ENCODE data around the gene STARD13. TPM values are rescaled to one million over a fixed set of nuclear protein-coding genes. Genes with fewer than 3 reads are reported as not detected.

The STARD13 gene
- total RNA-seq, 1 experiment from 2014 or later, result 11.3 TPM

DNA sequence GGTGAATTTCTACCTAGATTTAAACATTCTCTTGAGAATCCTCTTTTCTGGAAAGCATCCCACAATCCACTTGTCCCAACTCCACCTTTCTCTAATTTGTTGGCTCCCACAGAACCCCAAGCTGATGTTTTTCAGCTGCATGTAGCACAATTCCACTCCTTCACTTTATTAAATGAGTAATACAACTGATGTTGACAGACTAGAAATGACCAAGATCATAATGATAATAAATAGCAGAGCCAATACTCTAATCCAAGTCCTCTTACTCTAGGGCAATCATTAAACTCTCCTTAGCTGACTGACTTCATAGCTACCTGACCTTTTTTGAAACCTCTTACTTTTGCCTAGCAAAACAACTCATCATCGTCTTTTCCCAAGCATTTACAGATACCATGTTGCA lies 27.9 kb upstream of the STARD13 start:
- DNase-seq, result no peak
- H3K4me3 Mint-ChIP-seq (ENCODE audit: low read depth, unreplicated experiment), result no peak overlapping the region
- intact Hi-C loops (cut with micrococcal nuclease; ENCODE audit: unreplicated experiment), result no loop called here
- CTCF ChIA-PET, result no interaction called here
- H3K27me3 Mint-ChIP-seq (ENCODE audit: unreplicated experiment), result no peaks in the 10 kb centered on the region
- peaks cover 2% of the 10 kb centered on the region for H3K9me3 Mint-ChIP-seq (ENCODE audit: low read depth, unreplicated experiment)
- H3K4me1 Mint-ChIP-seq (ENCODE audit: low read depth, unreplicated experiment), result no peaks in the 10 kb centered on the region
- BruUV-seq (replicated peaks), result no TSS peak
- no peaks in the 10 kb centered on the region for H3K36me3 Mint-ChIP-seq (ENCODE audit: insufficient read depth, unreplicated experiment)
- TF ChIP-seq, protein P1, sequence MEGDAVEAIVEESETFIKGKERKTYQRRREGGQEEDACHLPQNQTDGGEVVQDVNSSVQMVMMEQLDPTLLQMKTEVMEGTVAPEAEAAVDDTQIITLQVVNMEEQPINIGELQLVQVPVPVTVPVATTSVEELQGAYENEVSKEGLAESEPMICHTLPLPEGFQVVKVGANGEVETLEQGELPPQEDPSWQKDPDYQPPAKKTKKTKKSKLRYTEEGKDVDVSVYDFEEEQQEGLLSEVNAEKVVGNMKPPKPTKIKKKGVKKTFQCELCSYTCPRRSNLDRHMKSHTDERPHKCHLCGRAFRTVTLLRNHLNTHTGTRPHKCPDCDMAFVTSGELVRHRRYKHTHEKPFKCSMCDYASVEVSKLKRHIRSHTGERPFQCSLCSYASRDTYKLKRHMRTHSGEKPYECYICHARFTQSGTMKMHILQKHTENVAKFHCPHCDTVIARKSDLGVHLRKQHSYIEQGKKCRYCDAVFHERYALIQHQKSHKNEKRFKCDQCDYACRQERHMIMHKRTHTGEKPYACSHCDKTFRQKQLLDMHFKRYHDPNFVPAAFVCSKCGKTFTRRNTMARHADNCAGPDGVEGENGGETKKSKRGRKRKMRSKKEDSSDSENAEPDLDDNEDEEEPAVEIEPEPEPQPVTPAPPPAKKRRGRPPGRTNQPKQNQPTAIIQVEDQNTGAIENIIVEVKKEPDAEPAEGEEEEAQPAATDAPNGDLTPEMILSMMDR (IDR thresholded peaks at IDR 0.05; ENCODE audit: unreplicated experiment), result no peak
- H3K27ac Mint-ChIP-seq (ENCODE audit: unreplicated experiment), result no peak overlapping the region

DNA sequence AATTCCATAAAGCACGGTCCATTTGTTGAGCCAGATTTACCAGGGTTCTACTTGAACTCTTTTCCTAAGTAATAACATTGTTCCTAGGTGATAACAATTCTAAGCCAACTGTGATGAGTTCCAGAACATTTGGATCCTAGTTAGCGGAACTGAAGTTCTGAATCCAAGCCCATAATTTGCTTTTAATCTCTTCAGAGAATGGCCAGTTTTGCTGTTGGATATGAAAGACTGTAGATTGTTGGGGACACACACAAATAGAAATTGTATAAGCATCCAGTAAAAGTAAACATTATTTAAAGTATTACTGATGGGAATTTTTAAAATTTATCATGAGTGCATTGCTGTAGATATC lies 27.3 kb upstream of the STARD13 start:
- intact Hi-C loops (cut with micrococcal nuclease; ENCODE audit: unreplicated experiment), result no loop called here
- no peak for DNase-seq
- H3K4me3 Mint-ChIP-seq (ENCODE audit: low read depth, unreplicated experiment), result no peak overlapping the region
- no TSS peak for BruUV-seq (replicated peaks)
- CTCF ChIA-PET, result no interaction called here
- H3K27me3 Mint-ChIP-seq (ENCODE audit: unreplicated experiment), result no peaks in the 10 kb centered on the region
- peaks cover 2% of the 10 kb centered on the region for H3K9me3 Mint-ChIP-seq (ENCODE audit: low read depth, unreplicated experiment)
- TF ChIP-seq, protein P1 (IDR thresholded peaks at IDR 0.05; ENCODE audit: unreplicated experiment), result no peak
- H3K36me3 Mint-ChIP-seq (ENCODE audit: insufficient read depth, unreplicated experiment), result no peaks in the 10 kb centered on the region
- H3K27ac Mint-ChIP-seq (ENCODE audit: unreplicated experiment), result no peak overlapping the region
- H3K4me1 Mint-ChIP-seq (ENCODE audit: low read depth, unreplicated experiment), result no peaks in the 10 kb centered on the region

DNA sequence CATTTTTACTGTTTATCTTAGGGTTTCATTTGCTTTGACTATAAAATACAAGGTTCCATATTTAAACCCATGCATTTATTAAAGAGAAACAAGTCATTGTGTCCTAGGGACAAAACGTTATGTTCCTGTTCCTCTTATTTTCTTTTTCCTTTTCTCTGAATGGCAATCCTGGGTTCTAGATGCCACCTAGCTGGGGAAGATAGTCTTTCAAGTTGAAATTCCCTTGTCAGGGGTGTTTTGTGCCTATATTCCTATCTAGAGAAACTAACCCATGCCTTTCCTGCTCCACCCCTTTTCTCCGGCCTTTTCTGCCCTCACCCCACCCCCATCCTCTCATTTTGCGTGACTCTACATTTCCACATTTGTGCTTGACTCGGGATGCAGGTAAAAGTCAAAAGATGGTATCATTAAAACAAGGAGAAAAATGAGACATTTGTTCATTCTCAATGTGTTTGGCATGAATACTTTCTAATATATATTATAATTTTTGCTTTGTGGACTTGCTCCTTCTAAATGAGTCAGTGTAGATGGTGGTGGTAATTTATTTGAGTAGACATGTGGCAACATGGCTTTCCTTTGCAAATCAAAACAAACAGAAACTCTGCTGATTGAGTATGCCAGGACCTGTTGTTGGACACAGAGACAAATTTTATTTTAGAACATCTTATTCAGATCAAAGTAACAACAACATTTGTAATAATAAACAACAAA lies 26.8 kb upstream of the STARD13 start:
- no peak overlapping the region for H3K27ac Mint-ChIP-seq (ENCODE audit: unreplicated experiment)
- no peaks in the 10 kb centered on the region for H3K36me3 Mint-ChIP-seq (ENCODE audit: insufficient read depth, unreplicated experiment)

DNA sequence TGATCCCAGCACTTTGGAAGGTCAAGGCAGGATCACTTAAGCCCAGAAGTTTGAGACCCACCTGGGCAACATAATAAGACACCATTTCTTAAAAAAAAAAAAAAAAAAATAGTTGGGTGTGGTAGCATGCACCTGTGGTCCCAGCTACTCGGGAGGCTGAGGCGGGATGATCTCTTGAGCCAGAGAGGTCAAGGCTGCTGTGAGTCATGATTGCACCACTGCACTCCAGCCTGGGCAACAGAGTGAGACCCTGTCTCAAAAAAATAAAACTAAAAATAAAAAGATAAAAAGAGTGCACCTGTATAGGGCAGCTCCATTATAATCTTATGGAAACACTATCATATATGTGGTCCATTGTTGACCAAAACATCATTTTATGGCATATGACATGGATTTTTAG lies 25.5 kb upstream of the STARD13 start:
- H3K9me3 Mint-ChIP-seq (ENCODE audit: low read depth, unreplicated experiment), result no peaks in the 10 kb centered on the region
- CTCF ChIA-PET, result no interaction called here
- TF ChIP-seq, protein P1 (IDR thresholded peaks at IDR 0.05; ENCODE audit: unreplicated experiment), result no peak
- no peak overlapping the region for H3K27ac Mint-ChIP-seq (ENCODE audit: unreplicated experiment)
- H3K36me3 Mint-ChIP-seq (ENCODE audit: insufficient read depth, unreplicated experiment), result no peaks in the 10 kb centered on the region
- intact Hi-C loops (cut with micrococcal nuclease; ENCODE audit: unreplicated experiment), result no loop called here
- no TSS peak for BruUV-seq (replicated peaks)
- H3K27me3 Mint-ChIP-seq (ENCODE audit: unreplicated experiment), result no peaks in the 10 kb centered on the region
- H3K4me3 Mint-ChIP-seq (ENCODE audit: low read depth, unreplicated experiment), result no peak overlapping the region
- no peaks in the 10 kb centered on the region for H3K4me1 Mint-ChIP-seq (ENCODE audit: low read depth, unreplicated experiment)
- DNase-seq, result no peak

More for the DNA sequence above, 26.8 kb upstream of the STARD13 start:
- no TSS peak for BruUV-seq (replicated peaks)
- intact Hi-C loops (cut with micrococcal nuclease; ENCODE audit: unreplicated experiment), result no loop called here
- CTCF ChIA-PET, result no interaction called here
- Mint-ChIP-seq H3K4me3 (ENCODE audit: low read depth, unreplicated experiment) (no peak overlapping the region), H3K27me3 (ENCODE audit: unreplicated experiment) (no peaks in the 10 kb centered on the region), H3K9me3 (ENCODE audit: low read depth, unreplicated experiment) (peaks cover 2% of the 10 kb centered on the region), H3K4me1 (ENCODE audit: low read depth, unreplicated experiment) (no peaks in the 10 kb centered on the region)
- TF ChIP-seq, protein P1 (IDR thresholded peaks at IDR 0.05; ENCODE audit: unreplicated experiment), result no peak
- no peak for DNase-seq

Data from Calu3 (cell line).